DOHH2 (cell line): Measurements from ENCODE around the gene STMN3.
"Not testable (repeated sequence)": the region's sequence is repeated elsewhere in the genome, so short reads cannot be mapped to it uniquely, and the experiment has no call there.

Experiments
- H3F3A ChIP-seq: fragments of 200-600 bp; sonication (generic), shearing (Covaris generic); 2 replicates; pipeline ENCODE4 v1.6.0; 2016; ENCODE audit warnings: antibody characterized with exemption, mild to moderate bottlenecking; ENCODE audit not compliant: control insufficient read depth, insufficient read depth
- H3K27ac ChIP-seq: fragments of 200-600 bp; sonication (generic); 2 replicates; pipeline ENCODE4 v1.5.1; 2014; ENCODE audit warnings: low read depth, mild to moderate bottlenecking, low read length, moderate library complexity
- H3K27me3 ChIP-seq: fragments of 200-600 bp; sonication (generic); 2 replicates; pipeline ENCODE4 v1.6.1; 2014; ENCODE audit warnings: mild to moderate bottlenecking, low read length, mixed read lengths; ENCODE audit not compliant: control insufficient read depth
- H3K36me3 ChIP-seq: fragments of 200-600 bp; sonication (generic); 2 replicates; pipeline ENCODE4 v1.6.1; 2014; ENCODE audit warnings: mild to moderate bottlenecking, low read length, moderate library complexity, mixed read lengths; ENCODE audit not compliant: control insufficient read depth
- H3K4me1 ChIP-seq: fragments of 200-600 bp; sonication (generic); 2 replicates; pipeline ENCODE4 v1.6.1; 2014; ENCODE audit warnings: mild to moderate bottlenecking, low read length, mixed read lengths; ENCODE audit not compliant: control insufficient read depth
- H3K4me2 ChIP-seq: fragments of 200-600 bp; sonication (generic); 2 replicates; pipeline ENCODE4 v1.6.0; 2014; ENCODE audit warnings: mild to moderate bottlenecking, low read length, moderate library complexity
- H3K4me3 ChIP-seq: fragments of 200-600 bp; sonication (generic); 2 replicates; pipeline ENCODE4 v1.5.1; 2014; ENCODE audit warnings: mild to moderate bottlenecking, low read length, mixed read lengths
- H3K79me2 ChIP-seq: fragments of 200-600 bp; sonication (generic); 2 replicates; pipeline ENCODE4 v1.6.1; 2014; ENCODE audit warnings: mild to moderate bottlenecking, low read length, mixed read lengths; ENCODE audit not compliant: control insufficient read depth
- H3K9me2 ChIP-seq: fragments of 200-600 bp; sonication (generic); replicated peaks from 2 replicates; pipeline ENCODE4 v1.6.1; 2014; ENCODE audit warnings: mild to moderate bottlenecking, low read length, mixed read lengths; ENCODE audit not compliant: control insufficient read depth
- H3K9me3 ChIP-seq: fragments of 200-600 bp; sonication (generic); 2 replicates; pipeline ENCODE4 v1.6.1; 2014; ENCODE audit warnings: antibody characterized with exemption, low read length, mixed read lengths; ENCODE audit not compliant: control insufficient read depth, insufficient read depth
- H4K20me1 ChIP-seq: fragments of 200-600 bp; sonication (generic); 2 replicates; pipeline ENCODE4 v1.6.0; 2014; ENCODE audit warnings: low read depth, mild to moderate bottlenecking, antibody characterized with exemption, low read length, moderate library complexity; ENCODE audit not compliant: control insufficient read depth, insufficient read depth
- EZH2phosphoT487 ChIP-seq: fragments of 200-600 bp; sonication (generic); IDR thresholded peaks from 2 replicates; pipeline ENCODE4 v1.6.1; 2017; ENCODE audit warnings: borderline replicate concordance, mild to moderate bottlenecking, antibody characterized with exemption, low read length, moderate library complexity, mixed read lengths
- TF ChIP-seq, protein P1 (sequence below): fragments of 200-600 bp; sonication (generic); IDR thresholded peaks from one replicate; pipeline ENCODE4 v1.5.1; 2014; ENCODE audit warnings: antibody characterized with exemption, mild to moderate bottlenecking, low read depth, low read length; ENCODE audit not compliant: poor library complexity, severe bottlenecking

Gene STMN3

DNA sequence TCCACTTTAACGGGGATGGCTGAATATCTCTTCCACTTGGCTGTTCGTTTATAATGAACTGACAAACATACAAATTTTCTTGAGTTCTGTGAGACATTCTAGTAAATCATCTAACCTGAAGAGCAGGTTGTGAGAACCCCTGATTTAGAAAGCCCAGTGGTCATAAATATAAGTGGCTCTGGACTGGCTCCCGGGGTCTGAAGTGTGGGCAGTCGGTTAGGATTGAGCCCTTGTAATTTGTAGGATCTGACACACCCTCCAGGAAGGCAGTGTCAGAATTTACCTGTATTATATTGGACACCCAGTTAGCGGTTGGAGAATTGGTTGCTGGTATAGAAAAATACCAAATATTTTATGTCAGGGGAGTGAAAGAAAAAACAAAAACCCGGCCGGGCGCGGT, 19.5 kb downstream of the STMN3 start:
- peaks cover 59% of the 10 kb centered on the region for H3K4me1 ChIP-seq
- peaks cover 7% of the 10 kb centered on the region for H3K79me2 ChIP-seq
- H3F3A ChIP-seq, result peaks cover 18% of the 10 kb centered on the region
- no peaks in the 10 kb centered on the region for H4K20me1 ChIP-seq
- peaks cover 7% of the 10 kb centered on the region for H3K36me3 ChIP-seq
- H3K27me3 ChIP-seq, result no peaks in the 10 kb centered on the region
- H3K27ac ChIP-seq, result no peak overlapping the region
- H3K4me2 ChIP-seq, result no peak overlapping the region
- TF ChIP-seq EZH2phosphoT487, result no peak
- TF ChIP-seq, protein P1, sequence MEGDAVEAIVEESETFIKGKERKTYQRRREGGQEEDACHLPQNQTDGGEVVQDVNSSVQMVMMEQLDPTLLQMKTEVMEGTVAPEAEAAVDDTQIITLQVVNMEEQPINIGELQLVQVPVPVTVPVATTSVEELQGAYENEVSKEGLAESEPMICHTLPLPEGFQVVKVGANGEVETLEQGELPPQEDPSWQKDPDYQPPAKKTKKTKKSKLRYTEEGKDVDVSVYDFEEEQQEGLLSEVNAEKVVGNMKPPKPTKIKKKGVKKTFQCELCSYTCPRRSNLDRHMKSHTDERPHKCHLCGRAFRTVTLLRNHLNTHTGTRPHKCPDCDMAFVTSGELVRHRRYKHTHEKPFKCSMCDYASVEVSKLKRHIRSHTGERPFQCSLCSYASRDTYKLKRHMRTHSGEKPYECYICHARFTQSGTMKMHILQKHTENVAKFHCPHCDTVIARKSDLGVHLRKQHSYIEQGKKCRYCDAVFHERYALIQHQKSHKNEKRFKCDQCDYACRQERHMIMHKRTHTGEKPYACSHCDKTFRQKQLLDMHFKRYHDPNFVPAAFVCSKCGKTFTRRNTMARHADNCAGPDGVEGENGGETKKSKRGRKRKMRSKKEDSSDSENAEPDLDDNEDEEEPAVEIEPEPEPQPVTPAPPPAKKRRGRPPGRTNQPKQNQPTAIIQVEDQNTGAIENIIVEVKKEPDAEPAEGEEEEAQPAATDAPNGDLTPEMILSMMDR, result no peak
- H3K9me2 ChIP-seq, result no peaks in the 10 kb centered on the region
- H3K4me3 ChIP-seq, result no peak overlapping the region
- no peaks in the 10 kb centered on the region for H3K9me3 ChIP-seq

DNA sequence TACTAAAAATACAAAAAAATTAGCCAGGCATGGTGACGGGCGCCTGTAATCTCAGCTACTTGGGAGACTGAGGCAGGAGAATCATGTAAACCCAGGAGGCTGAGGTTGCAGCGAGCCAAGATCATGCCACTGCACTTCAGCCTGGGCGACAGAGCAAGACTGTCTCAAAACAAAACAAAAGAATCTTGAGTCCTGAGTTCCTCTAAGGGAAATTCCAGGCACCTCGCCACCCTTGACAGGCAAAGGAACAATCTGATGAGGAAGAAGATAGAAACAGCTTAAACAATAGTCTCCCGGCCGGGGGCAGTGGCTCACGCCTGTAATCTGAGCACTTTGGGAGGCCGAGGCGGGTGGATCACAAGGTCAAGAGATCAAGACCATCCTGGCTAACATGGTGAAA, 21.8 kb downstream of the STMN3 start:
- not testable (repeated sequence) for H3K9me3 ChIP-seq, H3K27ac ChIP-seq, H3K4me3 ChIP-seq, H4K20me1 ChIP-seq, H3K27me3 ChIP-seq, H3K9me2 ChIP-seq
- Histone ChIP-seq H3K79me2 (peaks cover 25% of the 10 kb centered on the region), H3F3A (peaks cover 21% of the 10 kb centered on the region), H3K4me2 (peak overlapping the region; percentile 9; the same call in 1 of the 2 replicates), H3K4me1 (peaks cover 51% of the 10 kb centered on the region), H3K36me3 (peaks cover 18% of the 10 kb centered on the region)

DNA sequence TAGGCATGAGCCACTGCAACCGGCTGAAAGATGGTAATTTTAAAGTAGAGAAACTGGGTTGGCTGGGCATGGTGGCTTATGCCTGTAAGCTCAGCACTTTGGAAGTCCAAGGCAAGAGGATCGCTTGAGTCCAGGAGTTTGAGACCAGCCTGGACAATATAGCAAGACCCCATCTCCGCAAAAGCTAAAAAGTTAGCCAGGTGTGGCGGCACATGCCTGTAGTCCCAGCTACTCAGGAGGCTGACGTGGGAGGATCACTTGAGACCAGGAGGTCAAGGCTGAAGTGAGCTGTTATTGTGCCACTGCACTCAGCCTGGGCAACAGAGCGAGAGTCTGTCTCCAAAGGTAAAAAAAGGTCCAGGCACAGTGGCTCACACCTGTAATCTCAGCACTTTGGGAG, 22.3 kb downstream of the STMN3 start:
- not testable (repeated sequence) for H4K20me1 ChIP-seq, H3K9me3 ChIP-seq, H3K9me2 ChIP-seq, H3K4me3 ChIP-seq, H3K27ac ChIP-seq, H3K27me3 ChIP-seq
- peak overlapping the region; percentile 9; the same call in 1 of the 2 replicates for H3K4me2 ChIP-seq
- peaks cover 50% of the 10 kb centered on the region for H3K4me1 ChIP-seq
- peaks cover 30% of the 10 kb centered on the region for H3K79me2 ChIP-seq
- peaks cover 22% of the 10 kb centered on the region for H3K36me3 ChIP-seq
- peaks cover 21% of the 10 kb centered on the region for H3F3A ChIP-seq

DNA sequence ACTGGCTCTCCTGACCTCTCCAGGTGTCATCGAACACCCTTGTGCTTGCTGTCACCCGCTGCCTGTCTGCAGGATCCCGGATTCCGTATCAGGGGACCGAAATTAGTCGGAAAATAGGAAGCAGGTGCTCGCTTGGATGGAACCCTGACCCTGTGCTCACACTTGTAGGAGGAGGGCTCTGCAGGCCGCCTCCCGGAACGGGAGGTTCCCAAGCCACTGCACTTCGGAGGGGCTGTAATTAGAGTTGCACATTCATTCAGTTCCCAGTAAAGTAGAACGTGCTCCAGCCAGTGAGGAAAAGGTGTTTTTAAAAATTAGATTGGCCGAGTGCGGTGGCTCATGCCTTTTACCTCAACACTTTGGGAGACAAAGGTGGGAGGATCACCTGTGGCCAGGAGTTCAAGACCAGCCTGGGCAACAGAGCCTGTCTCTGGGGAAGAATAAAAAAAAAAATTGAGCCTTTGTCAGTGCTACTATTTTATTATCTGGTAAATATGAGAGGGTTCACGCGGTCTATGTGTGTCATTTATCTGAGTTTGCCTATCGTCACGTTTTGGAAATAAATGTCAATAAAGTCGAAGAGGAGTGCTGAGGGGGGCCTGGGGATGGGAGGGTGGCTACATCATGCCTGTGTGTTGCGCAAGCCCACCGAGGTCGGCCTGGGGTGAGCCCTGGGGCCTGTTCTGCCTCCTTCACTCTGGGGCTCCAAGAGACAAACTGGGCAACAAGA, 24.8 kb downstream of the STMN3 start:
- H3F3A ChIP-seq, result peaks cover 17% of the 10 kb centered on the region; the same call in 1 of the 2 replicates
- H3K9me2 ChIP-seq, result no peaks in the 10 kb centered on the region
- peaks cover 24% of the 10 kb centered on the region for H3K36me3 ChIP-seq
- peaks cover 45% of the 10 kb centered on the region for H3K4me1 ChIP-seq
- no peak for TF ChIP-seq EZH2phosphoT487
- TF ChIP-seq, protein P1, result no peak
- no peaks in the 10 kb centered on the region for H3K9me3 ChIP-seq
- peak overlapping the region; percentile 67 for H3K27ac ChIP-seq
- peaks cover 53% of the 10 kb centered on the region for H3K79me2 ChIP-seq
- H3K4me2 ChIP-seq, result peak overlapping the region; percentile 90
- no peaks in the 10 kb centered on the region for H4K20me1 ChIP-seq
- H3K4me3 ChIP-seq, result peak overlapping the region; percentile 98
- no peaks in the 10 kb centered on the region for H3K27me3 ChIP-seq
